ENCODE data around the gene MYL9. TPM values are rescaled to one million over a fixed set of nuclear protein-coding genes. Genes with fewer than 3 reads are reported as not detected.
A peak's percentile ranks its signal among the peaks of the same experiment; 100 is the strongest.

MYL9 gene
- total RNA-seq (2014; rRNA removed; shearing (Covaris generic)) (134 and 172 TPM in 2 replicates), polyA plus RNA-seq (2016; fragmentation: Nextera tagmentation; extraction: Ambion mirVana) (681 and 706 TPM in 2 replicates)

- no peak for TF ChIP-seq EZH2 (IDR thresholded peaks at IDR 0.05; ENCODE audit: insufficient read depth, poor library complexity, severe bottlenecking)
- TF ChIP-seq EZH2phosphoT487 (IDR thresholded peaks at IDR 0.05; ENCODE audit: insufficient read depth, low read depth), result no peak
- WGBS, 2 experiments (ENCODE audit: low coverage in 1 of 2, low lambda C conversion rate in 2 of 2, missing lambda C conversion rate in 2 of 2), result 0 to 2% methylated on average over 20 to 37 of the region's 41 CpGs
- Histone ChIP-seq H3K9ac (peak within 1 kb of the TSS; percentile 95), H4K20me1 (ENCODE audit: insufficient read depth) (peaks cover 4% of the 10 kb centered on the region; the same call in 1 of the 2 replicates), H3K9me3 (ENCODE audit: low read depth) (no peaks in the 10 kb centered on the region), H3K4me1 (ENCODE audit: insufficient read depth) (peaks cover 22% of the 10 kb centered on the region), H3K36me3 (ENCODE audit: low read depth) (peaks cover 12% of the 10 kb centered on the region; the same call in 1 of the 2 replicates), H3K9me2 (ENCODE audit: insufficient read depth) (no peaks in the 10 kb centered on the region), H3K79me2 (ENCODE audit: insufficient read depth) (peaks cover 49% of the 10 kb centered on the region), H3K4me3 (peak within 1 kb of the TSS; percentile 97), H3K4me2 (ENCODE audit: unreplicated experiment) (peak within 1 kb of the TSS; percentile 91), H3K27me3 (replicated peaks; ENCODE audit: insufficient read depth) (no peaks in the 10 kb centered on the region), H3F3A (ENCODE audit: insufficient read depth) (peaks cover 33% of the 10 kb centered on the region; the same call in 1 of the 2 replicates), H2AFZ (peak within 1 kb of the TSS; percentile 85), H3K27ac (peak within 1 kb of the TSS; percentile 88)
- in situ Hi-C loops (cut with MboI), result no loop called here
- DNase-seq, result peak; percentile 90
Observed at GRCh38 chr20:36541227-36541767, at the start of gene MYL9. Gene MYL9 (plus strand): TSS chr20:36541519. CDS start chr20:36544885, 3,366 bp downstream.

DNA sequence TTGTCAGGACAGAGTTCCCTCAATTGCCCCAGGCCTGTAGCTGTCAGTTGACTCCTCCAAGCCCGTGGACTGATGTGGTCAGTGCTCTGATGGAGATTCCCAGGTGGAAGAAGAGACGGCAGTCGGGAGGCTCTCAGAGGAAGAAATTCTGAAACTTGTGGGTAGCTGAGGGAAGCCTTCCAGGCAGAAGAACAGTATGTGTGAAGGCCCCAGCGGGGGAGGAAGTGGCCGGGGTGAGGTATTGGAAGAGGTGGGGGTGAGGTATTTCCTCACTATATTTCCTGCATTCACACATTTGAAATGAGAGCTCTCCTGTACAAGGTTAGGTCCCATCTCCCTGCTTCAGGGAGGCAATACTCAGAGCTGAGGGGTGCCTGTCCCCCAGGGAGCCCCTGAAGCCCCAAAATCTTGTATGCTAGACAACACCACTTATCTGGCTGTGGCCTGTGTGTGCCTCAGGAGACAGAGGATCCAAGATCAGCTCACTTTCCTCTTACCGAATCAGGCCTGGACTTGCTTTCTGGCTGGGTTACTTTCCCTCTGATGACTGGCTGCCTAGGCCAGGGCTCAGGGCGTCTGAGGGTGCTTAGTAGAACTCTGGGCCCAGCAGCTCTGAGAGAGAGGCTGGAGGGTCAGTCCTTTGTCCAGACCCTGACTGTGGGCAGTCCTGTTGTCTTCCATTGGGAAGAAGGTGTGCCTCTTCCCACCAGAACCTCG lies 49.3 kb upstream of the MYL9 start:
- TF ChIP-seq EZH2phosphoT487 (IDR thresholded peaks at IDR 0.05; ENCODE audit: insufficient read depth, low read depth) (no peak), EZH2 (IDR thresholded peaks at IDR 0.05; ENCODE audit: insufficient read depth, poor library complexity, severe bottlenecking) (no peak)
- Histone ChIP-seq H3K27me3 (replicated peaks; ENCODE audit: insufficient read depth) (no peaks in the 10 kb centered on the region), H3K4me3 (no peak overlapping the region), H4K20me1 (ENCODE audit: insufficient read depth) (peaks cover 23% of the 10 kb centered on the region; the same call in 1 of the 2 replicates), H3F3A (ENCODE audit: insufficient read depth) (peaks cover 65% of the 10 kb centered on the region), H3K9me2 (ENCODE audit: insufficient read depth) (no peaks in the 10 kb centered on the region), H3K9ac (peak overlapping the region; percentile 55), H3K4me2 (ENCODE audit: unreplicated experiment) (peak overlapping the region; percentile 12), H3K9me3 (ENCODE audit: low read depth) (no peaks in the 10 kb centered on the region), H3K36me3 (ENCODE audit: low read depth) (peaks cover 8% of the 10 kb centered on the region; the same call in 1 of the 2 replicates), H3K79me2 (ENCODE audit: insufficient read depth) (peaks cover 97% of the 10 kb centered on the region), H2AFZ (no peak overlapping the region), H3K27ac (peak overlapping the region; percentile 81), H3K4me1 (ENCODE audit: insufficient read depth) (peaks cover 55% of the 10 kb centered on the region)
- DNase-seq, result peak; percentile 53
- in situ Hi-C loops (cut with MboI), result no loop called here
- WGBS, 2 experiments (ENCODE audit: low coverage in 1 of 2, low lambda C conversion rate in 2 of 2, missing lambda C conversion rate in 2 of 2), result 34 to 42% methylated on average over 8 of the region's 8 CpGs

DNA sequence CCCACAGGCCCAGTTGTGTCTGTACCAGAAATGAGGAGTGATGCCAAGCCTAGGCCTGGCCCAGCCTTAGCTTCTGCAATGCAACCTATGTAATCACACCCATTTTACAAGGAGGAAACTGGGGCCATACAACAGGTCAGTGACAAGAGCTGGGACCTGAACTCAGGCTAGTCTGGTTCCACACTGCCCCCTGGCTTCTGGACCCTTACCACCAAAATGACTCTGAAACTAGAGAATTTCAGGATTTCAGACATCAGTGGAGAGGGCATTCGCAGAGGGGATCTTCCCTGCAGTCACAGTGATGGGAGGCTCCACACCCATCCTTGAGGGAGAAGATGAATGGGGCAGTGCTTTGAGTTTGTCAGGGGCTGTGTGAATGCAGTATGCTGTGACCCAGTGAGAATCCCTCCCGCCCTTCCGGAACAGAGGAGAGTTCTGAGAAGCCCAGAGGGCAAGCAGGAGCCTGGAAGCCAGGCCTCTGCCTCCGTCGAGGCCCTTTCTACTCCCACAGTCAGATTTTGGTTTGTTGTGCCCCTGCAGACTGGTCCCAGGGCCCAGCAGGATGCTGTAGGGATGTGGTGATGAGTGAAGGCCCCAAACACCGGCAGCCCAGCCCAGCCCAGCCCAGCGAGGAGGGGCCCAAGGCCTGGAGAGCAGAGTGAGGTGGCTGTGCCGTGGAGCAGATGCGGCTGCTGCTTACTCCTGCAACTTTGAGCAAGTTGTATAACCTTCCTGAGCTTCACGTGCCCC lies 48.1 kb upstream of the MYL9 start:
- Histone ChIP-seq H3K9ac (peak overlapping the region; percentile 55), H3K4me3 (no peak overlapping the region), H3K9me2 (ENCODE audit: insufficient read depth) (no peaks in the 10 kb centered on the region), H3K4me1 (ENCODE audit: insufficient read depth) (peaks cover 55% of the 10 kb centered on the region), H4K20me1 (ENCODE audit: insufficient read depth) (peaks cover 23% of the 10 kb centered on the region; the same call in 1 of the 2 replicates), H3K9me3 (ENCODE audit: low read depth) (no peaks in the 10 kb centered on the region), H3F3A (ENCODE audit: insufficient read depth) (peaks cover 65% of the 10 kb centered on the region), H3K79me2 (ENCODE audit: insufficient read depth) (peaks cover 97% of the 10 kb centered on the region), H3K4me2 (ENCODE audit: unreplicated experiment) (peak overlapping the region; percentile 33), H2AFZ (no peak overlapping the region), H3K27me3 (replicated peaks; ENCODE audit: insufficient read depth) (no peaks in the 10 kb centered on the region), H3K36me3 (ENCODE audit: low read depth) (peaks cover 19% of the 10 kb centered on the region; the same call in 1 of the 2 replicates), H3K27ac (peak overlapping the region; percentile 81)
- TF ChIP-seq EZH2 (IDR thresholded peaks at IDR 0.05; ENCODE audit: insufficient read depth, poor library complexity, severe bottlenecking) (no peak), EZH2phosphoT487 (IDR thresholded peaks at IDR 0.05; ENCODE audit: insufficient read depth, low read depth) (no peak)
- 39 to 41% methylated on average over 10 of the region's 10 CpGs for WGBS, 2 experiments (ENCODE audit: low coverage in 1 of 2, low lambda C conversion rate in 2 of 2, missing lambda C conversion rate in 2 of 2)
- DNase-seq, result no peak
- in situ Hi-C loops (cut with MboI), result no loop called here

DNA sequence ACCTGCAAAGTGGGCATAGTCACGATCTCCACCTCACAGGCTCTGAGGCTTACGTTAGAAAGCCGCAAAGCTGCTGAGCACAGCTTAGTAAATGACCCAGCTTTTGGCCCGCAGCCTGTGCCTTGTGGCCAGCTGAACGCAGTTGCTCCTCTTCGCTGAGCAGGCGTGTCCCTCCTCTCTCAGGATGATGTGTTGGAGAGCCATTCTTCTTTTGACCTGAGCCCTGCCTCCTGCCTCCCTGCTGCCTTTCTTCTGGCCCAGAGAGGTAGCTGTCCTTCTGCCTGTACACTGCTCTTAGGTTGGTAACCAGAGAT lies 47.6 kb upstream of the MYL9 start:
- Histone ChIP-seq H3K27ac (peak overlapping the region; percentile 81), H3K4me3 (no peak overlapping the region), H3K4me2 (ENCODE audit: unreplicated experiment) (peak overlapping the region; percentile 33), H2AFZ (no peak overlapping the region), H3F3A (ENCODE audit: insufficient read depth) (peaks cover 60% of the 10 kb centered on the region), H3K79me2 (ENCODE audit: insufficient read depth) (peaks cover 97% of the 10 kb centered on the region), H3K9ac (peak overlapping the region; percentile 55), H4K20me1 (ENCODE audit: insufficient read depth) (peaks cover 18% of the 10 kb centered on the region; the same call in 1 of the 2 replicates), H3K27me3 (replicated peaks; ENCODE audit: insufficient read depth) (no peaks in the 10 kb centered on the region), H3K4me1 (ENCODE audit: insufficient read depth) (peaks cover 50% of the 10 kb centered on the region), H3K9me2 (ENCODE audit: insufficient read depth) (no peaks in the 10 kb centered on the region), H3K36me3 (ENCODE audit: low read depth) (peaks cover 24% of the 10 kb centered on the region; the same call in 1 of the 2 replicates), H3K9me3 (ENCODE audit: low read depth) (no peaks in the 10 kb centered on the region)
- in situ Hi-C loops (cut with MboI), result no loop called here
- DNase-seq, result peak; percentile 98
- no peak for TF ChIP-seq EZH2 (IDR thresholded peaks at IDR 0.05; ENCODE audit: insufficient read depth, poor library complexity, severe bottlenecking)
- TF ChIP-seq EZH2phosphoT487 (IDR thresholded peaks at IDR 0.05; ENCODE audit: insufficient read depth, low read depth), result no peak
- 1 to 3% methylated on average over 7 of the region's 7 CpGs for WGBS, 2 experiments (ENCODE audit: low coverage in 1 of 2, low lambda C conversion rate in 2 of 2, missing lambda C conversion rate in 2 of 2)

Measured in GM23248 (cell line).